Muscle layer of colon (tissue), 2 donors: Measurements from ENCODE around the gene POU2F1.

Experiments used
- H3K27ac ChIP-seq: one replicate; pipeline ENCODE4 v1.7.0; 2013; ENCODE audit warnings: low read depth, mild to moderate bottlenecking, low read length, moderate library complexity
- H3K27me3 ChIP-seq, 2 donors: one replicate each; pipeline ENCODE4 v1.7.0; 2013; ENCODE audit warnings: low read length in 2 of 2, mild to moderate bottlenecking in 2 of 2; ENCODE audit not compliant: insufficient read depth in 2 of 2, control insufficient read depth in 1 of 2
- H3K36me3 ChIP-seq: one replicate; pipeline ENCODE4 v1.7.0; 2013; ENCODE audit warnings: mild to moderate bottlenecking, low read length; ENCODE audit not compliant: insufficient read depth
- H3K4me1 ChIP-seq: one replicate; pipeline ENCODE4 v1.7.0; 2013; ENCODE audit warnings: mild to moderate bottlenecking, low read length; ENCODE audit not compliant: insufficient read depth
- H3K4me3 ChIP-seq, 2 donors: one replicate each; pipeline ENCODE4 v1.7.0; 2013; ENCODE audit warnings: low read length in 2 of 2, low read depth in 1 of 2, mild to moderate bottlenecking in 1 of 2, moderate library complexity in 1 of 2
- H3K9ac ChIP-seq: one replicate; pipeline ENCODE4 v1.7.0; 2013; ENCODE audit warnings: low read length
- H3K9me3 ChIP-seq: one replicate; pipeline ENCODE4 v1.7.0; 2013; ENCODE audit warnings: mild to moderate bottlenecking, low read length
- donor health status: abdominal sarcoma.
- donor health status: Adenocarcinoma of cecum.

Gene POU2F1

DNA sequence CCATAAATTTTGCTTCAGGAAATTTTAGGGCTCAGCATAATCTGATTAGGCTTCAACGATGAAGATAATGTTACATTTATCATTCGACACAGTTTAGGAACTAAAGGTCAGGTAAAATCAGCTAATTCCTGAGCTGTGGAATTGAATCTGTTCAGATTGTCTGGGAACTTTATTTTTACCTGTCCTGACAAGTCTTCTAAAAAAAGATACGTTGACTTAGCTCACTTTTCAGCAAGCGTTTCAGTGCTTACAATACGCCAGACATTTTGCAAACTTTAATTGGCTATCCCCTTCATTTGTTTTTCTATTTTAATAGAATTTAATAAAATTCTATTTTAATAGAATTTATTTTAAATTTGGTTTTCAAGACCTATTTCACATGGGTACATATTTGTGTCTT lies 57.8 kb downstream of the POU2F1 start:
- H3K27ac ChIP-seq: no peak overlapping the region

DNA sequence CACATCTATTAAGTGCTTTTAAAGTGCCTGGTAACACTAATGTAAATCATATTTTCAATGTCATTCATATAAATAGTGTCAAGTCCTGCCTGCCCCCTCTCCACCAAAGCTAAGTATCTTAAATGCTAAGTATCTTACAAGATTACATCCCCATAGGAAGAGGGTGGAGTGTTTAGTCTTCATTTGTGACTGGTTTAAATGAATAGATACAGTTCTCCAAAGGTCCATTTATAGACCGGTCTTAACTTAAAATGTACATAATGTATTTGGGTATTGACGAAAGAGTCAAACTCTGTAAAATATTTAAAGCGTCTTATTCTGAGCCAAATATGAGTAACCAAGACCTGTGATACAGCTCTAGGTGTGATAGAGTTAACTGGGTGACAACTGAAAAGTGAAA lies 60.2 kb downstream of the POU2F1 start:
- Histone ChIP-seq H3K4me1 (no peaks in the 10 kb centered on the region), H3K9ac (no peak overlapping the region), H3K4me3 (no peak overlapping the region), H3K9me3 (no peaks in the 10 kb centered on the region), H3K27me3 (no peaks in the 10 kb centered on the region), H3K36me3 (no peaks in the 10 kb centered on the region), H3K27ac (no peak overlapping the region)

More for the DNA sequence above, 57.8 kb downstream of the POU2F1 start:
- Histone ChIP-seq H3K9ac (no peak overlapping the region), H3K4me3 (no peak overlapping the region), H3K36me3 (no peaks in the 10 kb centered on the region), H3K9me3 (no peaks in the 10 kb centered on the region), H3K27me3 (no peaks in the 10 kb centered on the region), H3K4me1 (peaks cover 8% of the 10 kb centered on the region)

DNA sequence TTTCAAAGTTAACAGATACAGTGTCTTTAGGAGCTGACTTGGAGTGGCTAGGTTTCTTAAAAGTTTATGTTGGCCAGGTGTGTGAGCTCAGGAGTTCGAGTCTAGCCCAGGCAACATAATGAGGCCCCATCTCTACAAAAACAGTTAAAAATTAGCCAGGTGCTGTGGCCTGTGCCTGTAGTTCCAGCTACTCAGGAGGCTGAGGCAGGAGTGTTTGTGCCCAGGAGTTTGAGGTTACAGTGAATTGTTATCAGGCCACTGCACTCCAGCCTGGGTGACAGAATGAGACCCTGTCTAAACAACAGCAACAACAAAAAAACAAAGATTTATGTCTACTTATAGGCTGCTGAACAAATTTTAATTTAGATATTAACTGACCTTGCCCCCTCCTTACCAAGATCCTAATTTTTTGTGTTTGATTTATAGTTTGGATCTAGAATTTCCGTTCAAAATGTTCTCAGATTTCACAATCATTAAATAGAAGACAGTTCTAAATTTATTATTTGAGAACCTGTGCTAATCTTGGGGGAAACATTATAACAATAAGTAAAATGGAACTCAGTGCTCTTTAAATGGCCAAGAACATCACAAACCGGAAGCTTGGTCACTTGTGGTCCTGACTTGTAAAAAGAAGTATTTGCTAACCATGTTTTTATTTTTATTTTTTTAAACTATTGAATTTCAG lies 67.8 kb downstream of the POU2F1 start:
- H3K36me3 ChIP-seq: no peaks in the 10 kb centered on the region
- no peaks in the 10 kb centered on the region for H3K27me3 ChIP-seq
- no peak overlapping the region for H3K9ac ChIP-seq
- no peaks in the 10 kb centered on the region for H3K9me3 ChIP-seq
- peaks cover 17% of the 10 kb centered on the region for H3K4me1 ChIP-seq
- no peak overlapping the region for H3K27ac ChIP-seq
- H3K4me3 ChIP-seq: no peak overlapping the region

DNA sequence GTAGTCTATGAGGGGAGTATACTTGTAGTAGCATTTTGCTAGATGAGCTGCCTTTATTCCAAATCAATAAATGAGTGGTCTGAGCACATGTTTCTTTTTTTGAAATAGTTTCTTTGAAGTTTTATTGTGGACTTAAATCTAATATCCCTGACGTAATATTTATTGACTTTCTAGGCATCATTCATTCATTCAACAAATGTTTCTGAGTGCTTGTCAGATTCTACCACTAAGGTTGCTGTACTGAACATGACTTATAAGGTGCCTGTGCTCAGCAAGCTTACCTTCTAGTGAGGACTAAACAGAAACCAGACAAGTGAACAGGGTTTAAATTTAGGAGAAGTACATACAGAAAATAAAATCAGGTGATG lies 68.4 kb downstream of the POU2F1 start:
- Histone ChIP-seq H3K4me3 (no peak overlapping the region), H3K27ac (no peak overlapping the region), H3K27me3 (no peaks in the 10 kb centered on the region), H3K4me1 (peaks cover 17% of the 10 kb centered on the region), H3K9ac (no peak overlapping the region), H3K9me3 (no peaks in the 10 kb centered on the region), H3K36me3 (no peaks in the 10 kb centered on the region)

DNA sequence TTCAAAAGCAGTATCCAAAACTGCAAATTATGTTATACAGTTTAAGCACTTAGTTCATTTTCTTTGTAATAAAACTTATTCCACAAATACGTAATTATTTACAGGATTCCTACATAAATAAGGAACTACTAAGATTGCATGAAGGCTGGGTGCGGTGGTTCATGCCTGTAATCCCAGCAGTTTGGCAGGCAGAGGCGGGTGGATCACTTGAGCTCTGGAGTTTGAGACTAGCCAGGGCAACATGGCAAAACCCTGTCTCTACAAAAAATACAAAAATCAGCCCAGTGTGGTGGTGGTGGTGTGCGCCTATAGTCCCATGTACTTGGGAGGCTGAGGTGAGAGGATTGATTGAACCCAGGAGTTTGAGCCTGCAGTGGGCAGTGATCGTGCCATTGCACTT lies 69.3 kb downstream of the POU2F1 start:
- Histone ChIP-seq H3K4me1 (peaks cover 17% of the 10 kb centered on the region), H3K36me3 (no peaks in the 10 kb centered on the region)

DNA sequence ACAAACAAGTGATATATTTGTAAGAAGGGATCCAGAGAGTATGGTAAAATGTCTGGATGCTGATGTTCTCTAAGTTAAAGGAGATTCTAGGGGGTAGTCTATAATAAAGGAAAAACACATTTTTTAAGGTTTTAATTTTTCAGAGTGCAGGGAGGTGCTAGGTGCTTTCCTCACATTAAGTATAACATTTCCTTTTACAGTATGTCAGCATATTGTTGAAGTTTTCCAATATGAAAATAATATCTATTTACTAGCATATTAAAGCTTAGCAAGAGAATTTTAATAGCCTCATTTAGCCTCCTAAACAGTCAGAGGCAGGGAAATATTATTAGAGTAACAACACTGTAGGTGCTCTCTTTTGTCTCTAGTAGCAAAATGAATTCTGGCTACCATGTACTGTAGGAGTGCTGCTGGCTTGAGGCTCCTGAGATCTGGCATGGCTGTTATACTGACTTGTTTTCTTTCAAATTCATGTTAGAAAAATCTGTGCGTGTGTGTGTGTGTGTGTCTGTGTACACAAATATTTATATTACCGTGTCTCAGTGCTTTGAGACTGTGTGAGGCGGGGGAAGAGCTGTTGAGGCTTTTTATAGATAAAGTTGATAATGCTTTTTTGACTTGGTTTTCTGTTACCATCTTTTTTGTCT lies 71.0 kb downstream of the POU2F1 start:
- H3K36me3 ChIP-seq: no peaks in the 10 kb centered on the region
- no peak overlapping the region for H3K4me3 ChIP-seq
- peaks cover 11% of the 10 kb centered on the region for H3K4me1 ChIP-seq
- no peak overlapping the region for H3K9ac ChIP-seq
- no peak overlapping the region for H3K27ac ChIP-seq
- no peaks in the 10 kb centered on the region for H3K27me3 ChIP-seq
- H3K9me3 ChIP-seq: no peaks in the 10 kb centered on the region

More for the DNA sequence above, 69.3 kb downstream of the POU2F1 start:
- H3K27me3 ChIP-seq: no peaks in the 10 kb centered on the region
- no peak overlapping the region for H3K27ac ChIP-seq
- H3K9ac ChIP-seq: no peak overlapping the region
- no peaks in the 10 kb centered on the region for H3K9me3 ChIP-seq
- no peak overlapping the region for H3K4me3 ChIP-seq

DNA sequence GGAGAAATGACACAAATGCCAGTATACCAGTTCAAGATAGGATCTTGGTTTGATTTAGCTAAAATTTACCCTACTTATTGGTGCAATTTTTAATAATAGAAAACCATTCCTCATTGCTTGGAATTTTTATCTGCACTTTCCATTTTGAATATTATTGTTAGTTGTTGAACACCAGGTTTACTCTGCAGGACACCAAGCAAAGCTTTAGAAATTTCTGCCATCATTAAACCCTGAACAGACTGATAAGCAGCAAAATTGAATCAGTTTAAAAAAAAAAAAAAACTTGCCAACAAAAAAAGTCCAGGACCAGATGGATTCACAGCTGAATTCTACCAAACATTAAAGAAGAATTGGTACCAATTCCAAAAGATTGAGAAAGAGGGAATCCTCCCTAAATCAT lies 71.5 kb downstream of the POU2F1 start:
- Histone ChIP-seq H3K27me3 (no peaks in the 10 kb centered on the region), H3K36me3 (no peaks in the 10 kb centered on the region), H3K9me3 (no peaks in the 10 kb centered on the region), H3K9ac (no peak overlapping the region), H3K27ac (no peak overlapping the region), H3K4me1 (peaks cover 13% of the 10 kb centered on the region), H3K4me3 (no peak overlapping the region)

DNA sequence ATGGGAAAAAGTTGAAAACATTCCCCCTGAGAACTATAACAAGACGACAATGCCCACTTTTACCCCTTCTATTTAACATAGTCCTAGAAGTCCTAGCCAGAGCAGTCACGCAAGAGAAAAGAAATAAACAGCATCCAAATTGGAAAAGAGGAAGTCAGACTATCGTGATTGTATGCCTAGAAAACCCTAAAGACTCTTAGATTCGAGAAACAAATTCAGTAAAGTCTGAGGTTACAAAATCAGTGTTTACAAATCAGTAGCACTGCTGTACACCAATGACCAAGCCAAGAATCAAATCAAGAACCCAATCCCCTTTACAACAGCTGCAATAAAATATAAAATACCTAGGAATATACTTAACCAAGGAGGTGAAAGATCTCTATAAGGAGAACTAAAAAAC lies 72.4 kb downstream of the POU2F1 start:
- no peak overlapping the region for H3K9ac ChIP-seq
- H3K9me3 ChIP-seq: no peaks in the 10 kb centered on the region
- no peak overlapping the region for H3K4me3 ChIP-seq
- H3K27ac ChIP-seq: no peak overlapping the region
- peaks cover 8% of the 10 kb centered on the region for H3K4me1 ChIP-seq
- H3K27me3 ChIP-seq: no peaks in the 10 kb centered on the region
- H3K36me3 ChIP-seq: no peaks in the 10 kb centered on the region

DNA sequence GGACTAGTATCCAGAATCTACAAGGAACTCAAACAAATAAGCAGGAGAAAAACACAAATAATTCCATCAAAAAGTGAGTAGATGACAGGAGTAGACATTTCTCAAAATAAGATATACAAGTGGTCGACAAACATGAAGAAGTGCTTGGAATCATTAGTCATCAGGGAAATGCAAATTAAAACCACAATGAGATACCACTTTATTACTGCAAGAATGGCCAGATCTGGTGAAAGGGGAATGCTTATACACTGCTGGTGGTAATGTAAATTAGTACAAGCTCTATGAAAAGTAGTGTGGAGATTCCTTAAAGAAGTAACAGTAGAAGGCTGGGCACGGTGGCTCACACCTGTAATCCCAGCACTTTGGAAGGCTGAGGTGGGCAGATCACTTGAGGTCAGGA lies 73.8 kb downstream of the POU2F1 start:
- Histone ChIP-seq H3K27ac (no peak overlapping the region), H3K36me3 (no peaks in the 10 kb centered on the region), H3K27me3 (no peaks in the 10 kb centered on the region), H3K4me3 (no peak overlapping the region), H3K9me3 (no peaks in the 10 kb centered on the region), H3K9ac (no peak overlapping the region), H3K4me1 (peaks cover 4% of the 10 kb centered on the region)

DNA sequence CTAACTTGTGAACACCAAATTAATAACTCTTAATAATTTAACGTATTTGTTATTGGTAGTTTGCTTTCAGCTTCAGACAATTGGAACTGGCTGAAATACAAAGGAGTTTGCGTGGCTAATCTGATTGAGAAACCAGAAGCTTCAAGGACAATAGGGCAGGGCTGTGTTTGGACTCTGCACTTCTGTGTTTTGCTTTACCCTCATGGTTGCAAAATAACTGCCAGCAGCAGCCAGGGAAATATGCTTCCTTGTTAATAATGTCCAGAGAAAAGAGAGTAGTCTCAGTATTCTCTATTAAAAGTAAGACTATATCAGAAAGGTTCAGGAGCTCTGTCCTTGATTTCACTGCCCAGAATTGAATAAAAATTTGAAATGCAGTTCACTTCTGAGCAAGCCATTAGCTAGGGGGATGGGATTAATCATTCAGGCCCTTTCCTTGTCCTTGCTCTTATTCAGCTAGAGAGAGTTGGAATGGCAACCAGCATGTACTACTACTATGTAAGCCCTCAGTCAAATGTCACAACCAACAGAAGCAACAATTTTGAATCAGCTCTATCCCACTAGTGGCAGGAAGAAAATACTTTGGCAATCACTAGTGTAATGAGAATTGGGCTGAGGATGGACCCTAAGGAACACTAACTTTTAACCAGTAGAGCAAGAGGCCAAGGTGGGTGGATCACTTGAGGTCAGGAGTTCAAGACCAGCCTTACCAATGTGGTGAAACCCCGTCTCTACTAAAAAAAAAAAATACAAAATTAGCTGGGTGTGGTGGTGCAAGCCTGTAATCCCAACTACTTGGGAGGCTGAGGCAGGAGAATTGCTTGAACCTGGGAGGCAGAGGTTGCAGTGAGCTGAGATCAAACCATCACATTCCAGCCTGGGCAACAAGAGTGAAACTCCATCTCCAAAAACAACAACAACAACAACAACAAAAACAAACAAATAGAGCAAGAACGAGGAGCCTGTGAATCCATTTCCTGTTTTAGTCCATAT lies 76.8 kb downstream of the POU2F1 start:
- Histone ChIP-seq H3K4me3 (no peak overlapping the region), H3K9ac (no peak overlapping the region), H3K27ac (no peak overlapping the region), H3K27me3 (no peaks in the 10 kb centered on the region), H3K36me3 (no peaks in the 10 kb centered on the region), H3K4me1 (peaks cover 4% of the 10 kb centered on the region), H3K9me3 (no peaks in the 10 kb centered on the region)

DNA sequence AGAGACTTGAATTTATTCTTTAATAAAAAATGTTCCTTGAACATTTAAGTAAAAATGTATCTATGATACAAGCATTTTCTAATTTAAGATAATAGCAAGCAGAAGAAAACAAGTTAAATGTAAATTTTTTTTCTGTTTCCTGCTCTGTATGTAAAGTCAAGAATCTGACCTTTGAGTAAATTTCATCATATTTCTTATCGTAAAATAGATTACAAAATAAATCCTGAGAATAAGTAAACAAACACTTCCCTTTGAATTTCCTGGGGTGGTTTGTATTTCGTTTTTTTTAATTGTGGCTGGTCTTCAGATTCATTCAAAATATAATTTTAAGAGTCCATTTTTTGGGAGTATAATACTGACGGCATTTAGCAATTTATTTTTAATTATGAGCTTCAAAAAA lies 77.6 kb downstream of the POU2F1 start:
- H3K9me3 ChIP-seq: no peaks in the 10 kb centered on the region
- H3K9ac ChIP-seq: no peak overlapping the region
- no peak overlapping the region for H3K27ac ChIP-seq
- peaks cover 4% of the 10 kb centered on the region for H3K4me1 ChIP-seq
- no peaks in the 10 kb centered on the region for H3K27me3 ChIP-seq
- no peaks in the 10 kb centered on the region for H3K36me3 ChIP-seq
- H3K4me3 ChIP-seq: no peak overlapping the region
